A549 (cell line): ENCODE data around the gene CD1D.
"Not testable (repeated sequence)": the region's sequence is repeated elsewhere in the genome, so short reads cannot be mapped to it uniquely, and the experiment has no call there.

Experiments used
- CBX2 ChIP-seq: fragments of 200-600 bp; sonication (generic); IDR thresholded peaks from 2 replicates; pipeline ENCODE4 v1.6.1; 2016; ENCODE audit warnings: low read depth, mild to moderate bottlenecking, borderline replicate concordance
- CHD2 ChIP-seq: fragments of 150-350 bp; IDR thresholded peaks from 2 replicates; pipeline ENCODE4 v1.6.1; 2014; ENCODE audit warnings: low read length; ENCODE audit not compliant: partially characterized antibody
- HDAC2 ChIP-seq: fragments of 200-600 bp; sonication (generic); IDR thresholded peaks from 2 replicates; pipeline ENCODE4 v1.6.1; 2016
- KDM1A ChIP-seq: fragments of 200-600 bp; sonication (generic); IDR thresholded peaks from 2 replicates; pipeline ENCODE4 v1.6.1; 2016; ENCODE audit warnings: low read depth, mild to moderate bottlenecking
- KDM5A ChIP-seq: fragments of 200-600 bp; sonication (generic); IDR thresholded peaks from 2 replicates; pipeline ENCODE4 v1.6.1; 2016; ENCODE audit warnings: antibody characterized with exemption, mild to moderate bottlenecking
- MAFK ChIP-seq: fragments of 450-650 bp; IDR thresholded peaks from 2 replicates; pipeline ENCODE4 v1.6.1; 2014; ENCODE audit not compliant: partially characterized antibody
- MAZ ChIP-seq: fragments of 150-350 bp; IDR thresholded peaks from 2 replicates; pipeline ENCODE4 v1.6.1; 2014; ENCODE audit warnings: antibody characterized with exemption, low read depth, low read length, borderline replicate concordance
- NFE2L2 ChIP-seq: fragments of 150-350 bp; conservative IDR thresholded peaks from 2 replicates; pipeline ENCODE4 v1.6.1; 2014; ENCODE audit warnings: low read length
- POLR2A ChIP-seq: IDR thresholded peaks from 2 replicates; pipeline ENCODE4 v1.6.1; 2012; ENCODE audit warnings: mild to moderate bottlenecking, low read length
- TF ChIP-seq, protein P1 (sequence below): fragments of 200-600 bp; sonication (generic); IDR thresholded peaks from 2 replicates; pipeline ENCODE4 v1.6.1; 2016; ENCODE audit warnings: antibody characterized with exemption, mild to moderate bottlenecking, moderate library complexity
- TF ChIP-seq, protein P2 (sequence below): fragments of >200 bp; sonication (Bioruptor Twin); formaldehyde crosslinking; IDR thresholded peaks from 3 replicates; pipeline ENCODE4 v1.5.1; 2016

DNA sequence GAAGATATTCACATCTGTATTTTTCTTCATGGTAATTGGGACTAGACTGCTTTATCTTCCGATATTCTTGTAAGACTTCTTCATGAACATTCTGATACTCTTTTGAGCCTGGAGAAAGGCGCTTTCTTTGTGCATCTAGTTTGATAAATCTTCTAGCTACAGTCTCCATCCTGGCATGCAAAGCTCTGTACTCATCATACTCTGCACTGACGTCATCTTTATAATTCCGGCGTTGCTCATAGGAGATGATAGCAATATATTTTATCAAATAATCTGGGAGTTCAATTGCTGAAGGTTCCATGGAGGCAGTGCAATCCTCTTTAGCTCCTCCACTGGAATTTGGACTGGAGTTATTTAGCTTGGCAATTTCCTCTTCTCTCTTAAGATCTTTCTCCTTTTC, 4.8 kb upstream of the CD1D start:
- TF ChIP-seq, protein P1, sequence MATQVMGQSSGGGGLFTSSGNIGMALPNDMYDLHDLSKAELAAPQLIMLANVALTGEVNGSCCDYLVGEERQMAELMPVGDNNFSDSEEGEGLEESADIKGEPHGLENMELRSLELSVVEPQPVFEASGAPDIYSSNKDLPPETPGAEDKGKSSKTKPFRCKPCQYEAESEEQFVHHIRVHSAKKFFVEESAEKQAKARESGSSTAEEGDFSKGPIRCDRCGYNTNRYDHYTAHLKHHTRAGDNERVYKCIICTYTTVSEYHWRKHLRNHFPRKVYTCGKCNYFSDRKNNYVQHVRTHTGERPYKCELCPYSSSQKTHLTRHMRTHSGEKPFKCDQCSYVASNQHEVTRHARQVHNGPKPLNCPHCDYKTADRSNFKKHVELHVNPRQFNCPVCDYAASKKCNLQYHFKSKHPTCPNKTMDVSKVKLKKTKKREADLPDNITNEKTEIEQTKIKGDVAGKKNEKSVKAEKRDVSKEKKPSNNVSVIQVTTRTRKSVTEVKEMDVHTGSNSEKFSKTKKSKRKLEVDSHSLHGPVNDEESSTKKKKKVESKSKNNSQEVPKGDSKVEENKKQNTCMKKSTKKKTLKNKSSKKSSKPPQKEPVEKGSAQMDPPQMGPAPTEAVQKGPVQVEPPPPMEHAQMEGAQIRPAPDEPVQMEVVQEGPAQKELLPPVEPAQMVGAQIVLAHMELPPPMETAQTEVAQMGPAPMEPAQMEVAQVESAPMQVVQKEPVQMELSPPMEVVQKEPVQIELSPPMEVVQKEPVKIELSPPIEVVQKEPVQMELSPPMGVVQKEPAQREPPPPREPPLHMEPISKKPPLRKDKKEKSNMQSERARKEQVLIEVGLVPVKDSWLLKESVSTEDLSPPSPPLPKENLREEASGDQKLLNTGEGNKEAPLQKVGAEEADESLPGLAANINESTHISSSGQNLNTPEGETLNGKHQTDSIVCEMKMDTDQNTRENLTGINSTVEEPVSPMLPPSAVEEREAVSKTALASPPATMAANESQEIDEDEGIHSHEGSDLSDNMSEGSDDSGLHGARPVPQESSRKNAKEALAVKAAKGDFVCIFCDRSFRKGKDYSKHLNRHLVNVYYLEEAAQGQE, result not testable (repeated sequence)
- TF ChIP-seq, protein P2, sequence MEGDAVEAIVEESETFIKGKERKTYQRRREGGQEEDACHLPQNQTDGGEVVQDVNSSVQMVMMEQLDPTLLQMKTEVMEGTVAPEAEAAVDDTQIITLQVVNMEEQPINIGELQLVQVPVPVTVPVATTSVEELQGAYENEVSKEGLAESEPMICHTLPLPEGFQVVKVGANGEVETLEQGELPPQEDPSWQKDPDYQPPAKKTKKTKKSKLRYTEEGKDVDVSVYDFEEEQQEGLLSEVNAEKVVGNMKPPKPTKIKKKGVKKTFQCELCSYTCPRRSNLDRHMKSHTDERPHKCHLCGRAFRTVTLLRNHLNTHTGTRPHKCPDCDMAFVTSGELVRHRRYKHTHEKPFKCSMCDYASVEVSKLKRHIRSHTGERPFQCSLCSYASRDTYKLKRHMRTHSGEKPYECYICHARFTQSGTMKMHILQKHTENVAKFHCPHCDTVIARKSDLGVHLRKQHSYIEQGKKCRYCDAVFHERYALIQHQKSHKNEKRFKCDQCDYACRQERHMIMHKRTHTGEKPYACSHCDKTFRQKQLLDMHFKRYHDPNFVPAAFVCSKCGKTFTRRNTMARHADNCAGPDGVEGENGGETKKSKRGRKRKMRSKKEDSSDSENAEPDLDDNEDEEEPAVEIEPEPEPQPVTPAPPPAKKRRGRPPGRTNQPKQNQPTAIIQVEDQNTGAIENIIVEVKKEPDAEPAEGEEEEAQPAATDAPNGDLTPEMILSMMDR, result not testable (repeated sequence)
- not testable (repeated sequence) for TF ChIP-seq POLR2A, NFE2L2, MAFK, HDAC2, CBX2, KDM5A, KDM1A, MAZ, CHD2
